HepG2 (cell line): Measurements from ENCODE around the gene KIAA2012. TPM values are rescaled to one million over a fixed set of nuclear protein-coding genes. Genes with fewer than 3 reads are reported as not detected.

ENCODE experiments used
- ATAC-seq: fragments of 200-7000 bp; cut with Tn5 transposase; 3 replicates; pipeline ENCODE4 v1.9.1; 2020; ENCODE audit warnings: mild to moderate bottlenecking, moderate library complexity
- BruUV-seq: library from RNA; stranded (reverse); fragments of 400-500 nt; replicated peaks from 2 replicates; lab custom pipeline; 2021; lab: Mats Ljungman, UMichigan
- CTCF ChIA-PET: fragments of 300-600 bp; formaldehyde crosslinking; extraction: SDS; loops from one replicate; lab custom pipeline; 2021; ENCODE audit warnings: low total read pairs, inconsistent platforms, low intra/inter-chr PET ratio; lab: Yijun Ruan, JAX
- POLR2A ChIA-PET: fragments of 350-600 bp; sonication (Branson Sonifier 250); formaldehyde crosslinking; loops from one replicate; lab custom pipeline; 2020; ENCODE audit warnings: antibody characterized with exemption, inconsistent platforms; lab: Yijun Ruan, JAX
- DNase-seq: peaks from one replicate; pipeline ENCODE4 v3.0.0-alpha.2; 2015; ENCODE audit warnings: low spot score
- FAIRE-seq: peaks from 3 replicates; lab custom pipeline; 2011; peaks lifted over from hg19 to GRCh38; lab: Jason Lieb, UNC
- H2AFZ ChIP-seq: one replicate; pipeline ENCODE4 v1.6.1; 2011; ENCODE audit warnings: low read length, inconsistent platforms
- H3K27ac ChIP-seq: fragments of 300-600 bp; 3 replicates; pipeline ENCODE4 v1.8.0; 2011; ENCODE audit warnings: mixed run types, mild to moderate bottlenecking, mixed read lengths, low read length, inconsistent platforms; ENCODE audit not compliant: insufficient read depth; ENCODE audit errors: extremely low read length
- H3K27me3 ChIP-seq, 2 experiments: fragments of 200-600 bp in 1 of 2; 2 replicates in 1 of 2; 3 replicates in 1 of 2; pipeline versions ENCODE4 v1.6.0 to v1.8.0; 2011; ENCODE audit warnings: low read length in 2 of 2, mild to moderate bottlenecking in 2 of 2, moderate library complexity in 2 of 2, inconsistent platforms in 1 of 2; ENCODE audit not compliant: insufficient read depth in 2 of 2, control insufficient read depth in 1 of 2
- H3K36me3 ChIP-seq, 2 experiments: fragments of 200-600 bp in 1 of 2; replicated peaks in 1 of 2; 2 replicates in 1 of 2; 3 replicates in 1 of 2; pipeline versions ENCODE4 v1.5.1 to v1.8.0; 2011; ENCODE audit warnings: low read length in 2 of 2, inconsistent platforms in 1 of 2; ENCODE audit not compliant: insufficient read depth in 2 of 2, control insufficient read depth in 1 of 2
- H3K4me1 ChIP-seq: 2 replicates; pipeline ENCODE4 v1.5.1; 2012; ENCODE audit warnings: low read length, inconsistent platforms; ENCODE audit not compliant: insufficient read depth
- H3K4me2 ChIP-seq: 2 replicates; pipeline ENCODE4 v1.6.0; 2011; ENCODE audit warnings: low read depth, low read length, inconsistent platforms
- H3K4me3 ChIP-seq, 3 experiments: fragments of 200-600 bp in 1 of 3; sonication (generic), shearing (Covaris generic) in 1 of 3; replicated peaks in 1 of 3; 2 replicates each; pipeline ENCODE4 v1.5.1; 2011 to 2016; ENCODE audit warnings: low read length in 3 of 3, inconsistent platforms in 2 of 3, low read depth in 2 of 3, mild to moderate bottlenecking in 2 of 3, control low read depth in 1 of 3, mixed read lengths in 1 of 3; ENCODE audit not compliant: insufficient read depth in 1 of 3
- H3K79me2 ChIP-seq: one replicate; pipeline ENCODE4 v1.6.1; 2011; ENCODE audit warnings: low read length, inconsistent platforms; ENCODE audit not compliant: insufficient read depth
- H3K9ac ChIP-seq: 2 replicates; pipeline ENCODE4 v1.6.0; 2011; ENCODE audit warnings: mild to moderate bottlenecking, low read depth, low read length, inconsistent platforms; ENCODE audit not compliant: insufficient read depth
- H3K9me3 ChIP-seq: 2 replicates; pipeline ENCODE4 v1.5.1; 2012; ENCODE audit warnings: mild to moderate bottlenecking, low read length
- H4K20me1 ChIP-seq: 2 replicates; pipeline ENCODE4 v1.6.0; 2011; ENCODE audit warnings: inconsistent platforms, mild to moderate bottlenecking, low read length, moderate library complexity; ENCODE audit not compliant: insufficient read depth
- AGO1 ChIP-seq: fragments of 200-400 bp; formaldehyde crosslinking; IDR thresholded peaks from 2 replicates; pipeline ENCODE4 v1.6.1; 2017; ENCODE audit warnings: mild to moderate bottlenecking, low read depth, low read length, moderate library complexity; ENCODE audit not compliant: poor library complexity, severe bottlenecking
- EED ChIP-seq: sonication (generic); formaldehyde crosslinking; IDR thresholded peaks from 2 replicates; pipeline ENCODE4 v1.5.0; 2020; ENCODE audit warnings: mild to moderate bottlenecking, missing genetic modification reagents
- ETV6 ChIP-seq: sonication (generic); formaldehyde crosslinking; conservative IDR thresholded peaks from 2 replicates; pipeline ENCODE4 v1.4.0; 2020; ENCODE audit warnings: missing genetic modification reagents
- MNT ChIP-seq: fragments of 450-650 bp; IDR thresholded peaks from 2 replicates; pipeline ENCODE4 v1.6.1; 2016
- MTERF4 ChIP-seq: sonication (generic); formaldehyde crosslinking; IDR thresholded peaks from 2 replicates; pipeline ENCODE4 v1.8.0; 2023; ENCODE audit warnings: mild to moderate bottlenecking, missing genetic modification reagents
- PBX2 ChIP-seq: IDR thresholded peaks from 2 replicates; pipeline ENCODE4 v1.6.1; 2016; ENCODE audit warnings: control low read depth
- PHB2 ChIP-seq: fragments of 450-650 bp; IDR thresholded peaks from 2 replicates; pipeline ENCODE4 v1.6.1; 2018; ENCODE audit not compliant: partially characterized antibody
- RARG ChIP-seq: sonication (generic); formaldehyde crosslinking; IDR thresholded peaks from 2 replicates; pipeline ENCODE4 v1.4.0; 2020; ENCODE audit warnings: low read depth, mild to moderate bottlenecking, missing genetic modification reagents
- SP1 ChIP-seq, 2 experiments: fragments of 450-650 bp in 1 of 2; sonication (generic) in 1 of 2; formaldehyde crosslinking in 1 of 2; IDR thresholded peaks; 2 replicates each; pipeline versions ENCODE4 v1.4.0 to v1.6.1; 2016 to 2020; ENCODE audit warnings: missing genetic modification reagents in 1 of 2
- THAP11 ChIP-seq: IDR thresholded peaks from 2 replicates; pipeline ENCODE4 v1.6.1; 2016; ENCODE audit warnings: missing biosample characterization, missing genetic modification reagents
- THRA ChIP-seq: sonication (generic); formaldehyde crosslinking; IDR thresholded peaks from 2 replicates; pipeline ENCODE4 v1.4.0; 2020; ENCODE audit warnings: missing genetic modification reagents, borderline replicate concordance
- ZNF446 ChIP-seq: sonication (generic); formaldehyde crosslinking; IDR thresholded peaks from 2 replicates; pipeline ENCODE4 v1.5.0; 2020; ENCODE audit warnings: mild to moderate bottlenecking, missing genetic modification reagents
- ZNF484 ChIP-seq: sonication (generic); formaldehyde crosslinking; IDR thresholded peaks from 2 replicates; pipeline ENCODE4 v1.5.1; 2020; ENCODE audit warnings: mild to moderate bottlenecking, low read depth, missing genetic modification reagents, borderline replicate concordance
- ZNF563 ChIP-seq: sonication (generic); formaldehyde crosslinking; IDR thresholded peaks from 2 replicates; pipeline ENCODE4 v1.8.0; 2022; ENCODE audit warnings: mild to moderate bottlenecking, moderate library complexity, missing genetic modification reagents
- ZNF597 ChIP-seq: sonication (generic); formaldehyde crosslinking; IDR thresholded peaks from 2 replicates; pipeline ENCODE4 v1.5.0; 2020; ENCODE audit warnings: missing genetic modification reagents
- ZNF709 ChIP-seq: sonication (generic); formaldehyde crosslinking; IDR thresholded peaks from 2 replicates; pipeline ENCODE4 v1.5.0; 2020; ENCODE audit warnings: mild to moderate bottlenecking, missing genetic modification reagents
- ZNF768 ChIP-seq: sonication (generic); formaldehyde crosslinking; IDR thresholded peaks from 2 replicates; pipeline ENCODE4 v1.4.0; 2020; ENCODE audit warnings: missing genetic modification reagents
- WGBS: methylation state at CpG from one replicate; pipeline ENCODE4 v1.1.6; 2017; ENCODE audit warnings: low lambda C conversion rate; 5-methylcytosine and 5-hydroxymethylcytosine counted together
- in situ Hi-C: cut with HindIII; loops from 2 replicates; pipeline ENCODE4 v1.10.0; 2017; ENCODE audit warnings: low pct_unique_long_range_greater_than_20kb; ENCODE audit not compliant: extremely low pct_ligation_motif_present
- intact Hi-C: fragments of 100-400 bp; cut with micrococcal nuclease; formaldehyde crosslinking; loops from one replicate; pipeline ENCODE4 v1.10.0; 2022; ENCODE audit not compliant: unreplicated experiment
- polyA plus RNA-seq, 8 experiments: library from polyadenylated mRNA; depleted of rRNA in 3 of 8; stranded (reverse) in 7 of 8; unstranded in 1 of 8; fragments of >200 nt; fragmentation: Illumina TruSeq in 4 of 8; extraction: Trizol in 4 of 8; gene quantifications; 2 replicates each; pipeline versions ENCODE4 v1.2.1 to v1.2.3, GENCODE V29; 2011 to 2016; ENCODE audit warnings: low read depth in 4 of 8, missing spikeins in 1 of 8, mixed read lengths in 1 of 8; ENCODE audit not compliant: insufficient read depth in 1 of 8
- total RNA-seq, 5 experiments: library from RNA; depleted of rRNA; stranded (reverse); fragments of >200 nt; fragmentation: Illumina TruSeq; extraction: Trizol; gene quantifications; 2 replicates each; pipeline ENCODE4 v1.2.3, GENCODE V29; 2016; ENCODE audit warnings: low read depth in 1 of 5

KIAA2012 gene
- total and polyA plus RNA-seq, 2 of the 13 experiments (the other 11 are each of a cell fraction or from before 2014, with no cell fraction given), result not detected

GRCh38 chr2:202033317-202034248 lies 39.5 kb upstream of the KIAA2012 start, which contains the start of gene FZD7:
FZD7 (plus strand) TSS chr2:202033855; CDS start chr2:202034648, 793 bp downstream.
- Histone ChIP-seq H3K79me2 (no peaks in the 10 kb centered on the region), H3K4me2 (peak within 1 kb of the TSS; percentile 100), H3K9ac (peak within 1 kb of the TSS; percentile 44; the same call in 1 of the 2 replicates), H4K20me1 (no peaks in the 10 kb centered on the region), H3K27me3 (peaks cover 2 to 49% of the 10 kb centered on the region in 2 experiments; a peak in 4 of 5 replicates), H3K27ac (no peak within 1 kb of the TSS), H3K36me3 (no peaks in the 10 kb centered on the region), H3K9me3 (no peaks in the 10 kb centered on the region), H3K4me3 (peak within 1 kb of the TSS; percentile 58 to 86 (median 72)), H2AFZ (peak within 1 kb of the TSS; percentile 91), H3K4me1 (peaks cover 14% of the 10 kb centered on the region)
- ATAC-seq (peak; percentile 89), FAIRE-seq (no peak), DNase-seq (peak; percentile 75)
- ChIA-PET CTCF (no interaction called here), POLR2A (no interaction called here)
- WGBS, result under 1% methylated on average over 93 of the region's 109 CpGs
- in situ Hi-C loops, result no loop called here
- intact Hi-C loops, result no loop called here
- BruUV-seq, result no TSS peak
- TF ChIP-seq SP1 (IDR thresholded peaks at IDR 0.05) (no peak), SP1 (CRISPR knock-in tag; IDR thresholded peaks at IDR 0.05) (peak; percentile 59; the same call in 1 of the 2 replicates), RARG (CRISPR knock-in tag) (no peak), AGO1 (peak; percentile 2), THAP11 (CRISPR knock-in tag) (no peak), MTERF4 (CRISPR knock-in tag) (no peak), PHB2 (no peak), ETV6 (CRISPR knock-in tag) (no peak), THRA (CRISPR knock-in tag) (no peak), ZNF597 (no peak), MNT (no peak), ZNF768 (peak; percentile 14; the same call in 1 of the 2 replicates), PBX2 (CRISPR knock-in tag) (no peak), ZNF484 (CRISPR knock-in tag) (no peak), ZNF563 (CRISPR knock-in tag) (peak; percentile 72), ZNF709 (CRISPR knock-in tag) (no peak), EED (peak; percentile 65; the same call in 1 of the 2 replicates), ZNF446 (CRISPR knock-in tag) (0 out of 2 replicates have a peak, but pooled peaks have one; percentile 21)
